ENCODE data around the gene HAPLN3.

DNA sequence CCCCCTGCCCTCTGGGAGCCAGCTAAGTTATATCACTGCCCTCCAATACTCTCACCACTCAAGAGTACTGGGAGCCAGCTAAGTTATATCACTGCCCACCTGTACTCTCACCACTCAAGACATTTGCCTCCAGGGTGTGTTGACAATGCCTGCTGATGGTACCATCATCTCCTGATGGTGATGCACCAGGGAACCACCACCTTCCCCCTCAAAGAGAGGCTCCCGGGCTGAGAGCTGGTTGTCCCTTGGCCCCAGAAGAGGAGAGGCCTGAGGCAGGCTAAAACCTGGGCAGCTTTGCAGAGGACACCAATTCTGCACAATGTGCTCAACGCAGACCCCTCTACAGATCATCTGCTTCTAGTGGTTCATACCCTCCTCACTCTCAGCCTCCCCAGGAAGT is 7.5 kb upstream of the HAPLN3 start:
- TF ChIP-seq, protein P1, sequence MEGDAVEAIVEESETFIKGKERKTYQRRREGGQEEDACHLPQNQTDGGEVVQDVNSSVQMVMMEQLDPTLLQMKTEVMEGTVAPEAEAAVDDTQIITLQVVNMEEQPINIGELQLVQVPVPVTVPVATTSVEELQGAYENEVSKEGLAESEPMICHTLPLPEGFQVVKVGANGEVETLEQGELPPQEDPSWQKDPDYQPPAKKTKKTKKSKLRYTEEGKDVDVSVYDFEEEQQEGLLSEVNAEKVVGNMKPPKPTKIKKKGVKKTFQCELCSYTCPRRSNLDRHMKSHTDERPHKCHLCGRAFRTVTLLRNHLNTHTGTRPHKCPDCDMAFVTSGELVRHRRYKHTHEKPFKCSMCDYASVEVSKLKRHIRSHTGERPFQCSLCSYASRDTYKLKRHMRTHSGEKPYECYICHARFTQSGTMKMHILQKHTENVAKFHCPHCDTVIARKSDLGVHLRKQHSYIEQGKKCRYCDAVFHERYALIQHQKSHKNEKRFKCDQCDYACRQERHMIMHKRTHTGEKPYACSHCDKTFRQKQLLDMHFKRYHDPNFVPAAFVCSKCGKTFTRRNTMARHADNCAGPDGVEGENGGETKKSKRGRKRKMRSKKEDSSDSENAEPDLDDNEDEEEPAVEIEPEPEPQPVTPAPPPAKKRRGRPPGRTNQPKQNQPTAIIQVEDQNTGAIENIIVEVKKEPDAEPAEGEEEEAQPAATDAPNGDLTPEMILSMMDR (IDR thresholded peaks at IDR 0.05; ENCODE audit: poor library complexity, severe bottlenecking) = no peak
- no peak for TF ChIP-seq EZH2 (IDR thresholded peaks at IDR 0.05; ENCODE audit: borderline replicate concordance, insufficient read depth, low read length, poor library complexity, severe bottlenecking)

Data from neural cell (in vitro differentiated cells).